Measurements from ENCODE around the gene TPI1.

The TPI1 gene

DNA sequence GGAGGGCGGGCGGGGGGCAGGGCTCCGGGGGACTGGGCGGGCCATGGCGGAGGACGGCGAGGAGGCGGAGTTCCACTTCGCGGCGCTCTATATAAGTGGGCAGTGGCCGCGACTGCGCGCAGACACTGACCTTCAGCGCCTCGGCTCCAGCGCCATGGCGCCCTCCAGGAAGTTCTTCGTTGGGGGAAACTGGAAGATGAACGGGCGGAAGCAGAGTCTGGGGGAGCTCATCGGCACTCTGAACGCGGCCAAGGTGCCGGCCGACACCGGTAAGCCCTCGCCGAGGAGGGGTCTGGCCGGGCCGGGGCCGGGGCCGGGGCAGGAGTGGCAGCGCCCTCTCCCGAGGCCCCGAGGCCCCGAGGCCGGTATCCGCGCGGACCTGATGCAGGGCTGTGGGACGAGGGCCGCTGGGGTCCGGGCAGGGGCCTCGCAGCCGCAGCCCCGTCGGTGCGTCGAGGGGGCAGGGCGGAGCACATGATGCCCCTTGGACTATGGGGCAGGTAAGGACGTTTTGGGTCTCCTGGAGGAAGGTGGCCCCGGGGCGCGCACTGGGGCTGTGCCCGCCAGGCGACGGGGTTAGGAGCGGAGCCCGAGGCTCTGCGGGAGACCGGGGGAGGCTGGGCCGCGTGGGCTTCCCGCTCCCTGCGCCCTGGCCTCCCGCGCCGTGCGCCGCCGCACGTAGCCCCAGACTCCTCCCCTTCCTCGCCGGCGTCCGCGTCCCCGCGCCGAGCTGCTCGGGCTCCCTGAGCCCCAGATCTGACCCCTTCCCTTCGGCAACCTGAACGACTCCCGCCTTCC, at the start of gene TPI1:
TPI1 (plus strand) TSS at position 119 of the 798 bp plus-strand sequence; CDS start at position 155, 36 bp downstream.
- H3K4me3 ChIP-seq (ENCODE audit: low read length): peak within 1 kb of the TSS; percentile 73
- H3K27ac ChIP-seq (ENCODE audit: low read length): peak within 1 kb of the TSS; percentile 65
- H3K9me3 ChIP-seq (ENCODE audit: control insufficient read depth, low read depth, low read length): no peaks in the 10 kb centered on the region
- H3K27me3 ChIP-seq (ENCODE audit: control insufficient read depth, insufficient read depth, low read length): no peaks in the 10 kb centered on the region
- H3K9ac ChIP-seq (ENCODE audit: low read length): peak within 1 kb of the TSS; percentile 90
- H3K36me3 ChIP-seq (ENCODE audit: control insufficient read depth, low read depth, low read length): peaks cover 45% of the 10 kb centered on the region
- peaks cover 18% of the 10 kb centered on the region for H3K4me1 ChIP-seq (ENCODE audit: control insufficient read depth, low read depth, low read length)

DNA sequence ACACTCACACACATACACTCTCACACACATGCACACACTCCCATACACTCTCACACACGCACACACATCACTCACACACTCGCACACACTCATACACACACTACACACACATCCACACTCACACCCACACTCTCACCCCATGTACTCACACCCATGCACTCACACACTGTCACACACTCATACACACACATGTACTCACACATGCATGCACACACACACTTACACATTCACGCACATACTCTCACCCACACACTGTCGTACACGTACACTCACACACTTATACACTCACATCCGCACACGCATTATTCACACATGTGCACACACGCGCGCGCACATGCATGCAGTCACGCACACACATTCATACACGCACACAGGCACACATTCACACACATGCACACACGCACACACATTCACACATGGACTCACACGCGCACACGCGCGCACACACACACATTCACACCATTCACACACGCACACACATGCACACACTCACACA, 49.6 kb upstream of the TPI1 start:
- H3K36me3 ChIP-seq (ENCODE audit: control insufficient read depth, low read depth, low read length): no peaks in the 10 kb centered on the region
- peaks cover 26% of the 10 kb centered on the region for H3K4me1 ChIP-seq (ENCODE audit: control insufficient read depth, low read depth, low read length)
- no peak overlapping the region for H3K27ac ChIP-seq (ENCODE audit: low read length)
- H3K9ac ChIP-seq (ENCODE audit: low read length): no peak overlapping the region
- no peaks in the 10 kb centered on the region for H3K27me3 ChIP-seq (ENCODE audit: control insufficient read depth, insufficient read depth, low read length)
- no peak overlapping the region for H3K4me3 ChIP-seq (ENCODE audit: low read length)
- H3K9me3 ChIP-seq (ENCODE audit: control insufficient read depth, low read depth, low read length): no peaks in the 10 kb centered on the region

DNA sequence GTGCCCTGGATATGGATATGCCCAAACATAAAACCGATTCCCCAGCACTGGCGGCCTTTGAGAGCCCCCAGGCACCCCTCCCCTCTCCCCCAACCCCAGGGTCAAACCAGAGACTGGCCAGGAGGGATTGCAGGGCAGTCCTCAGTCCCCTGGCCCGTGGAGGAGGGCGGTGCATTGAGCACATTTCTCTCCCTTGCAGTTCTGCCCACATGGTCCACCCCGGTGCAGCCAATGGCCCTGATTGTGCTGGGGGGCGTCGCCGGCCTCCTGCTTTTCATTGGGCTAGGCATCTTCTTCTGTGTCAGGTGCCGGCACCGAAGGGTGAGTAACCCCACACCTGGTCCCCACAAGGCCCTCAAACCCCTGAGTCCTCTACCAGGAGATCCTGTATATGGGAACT, 49.1 kb upstream of the TPI1 start:
- no peak overlapping the region for H3K27ac ChIP-seq (ENCODE audit: low read length)
- H3K4me1 ChIP-seq (ENCODE audit: control insufficient read depth, low read depth, low read length): peaks cover 26% of the 10 kb centered on the region
- peak overlapping the region; percentile 28 for H3K4me3 ChIP-seq (ENCODE audit: low read length)
- H3K27me3 ChIP-seq (ENCODE audit: control insufficient read depth, insufficient read depth, low read length): no peaks in the 10 kb centered on the region
- H3K9me3 ChIP-seq (ENCODE audit: control insufficient read depth, low read depth, low read length): no peaks in the 10 kb centered on the region
- H3K36me3 ChIP-seq (ENCODE audit: control insufficient read depth, low read depth, low read length): no peaks in the 10 kb centered on the region
- no peak overlapping the region for H3K9ac ChIP-seq (ENCODE audit: low read length)

DNA sequence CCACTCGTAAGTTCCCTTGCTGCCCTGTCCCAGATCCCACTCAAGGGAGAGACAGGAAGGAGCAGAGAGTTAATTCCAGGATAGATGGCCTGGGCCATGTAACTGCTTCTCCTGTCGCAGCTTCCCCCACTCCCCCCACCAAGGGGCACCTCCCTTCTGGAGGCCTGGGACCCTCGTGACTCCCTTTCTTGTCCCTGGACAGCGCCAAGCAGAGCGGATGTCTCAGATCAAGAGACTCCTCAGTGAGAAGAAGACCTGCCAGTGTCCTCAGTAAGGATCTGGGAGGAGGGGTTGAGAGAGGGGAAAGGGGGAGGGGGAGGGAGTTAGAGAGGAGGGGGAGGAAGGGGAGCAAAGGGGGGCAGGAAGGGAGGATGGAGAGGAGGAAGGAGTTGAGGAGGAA, 48.7 kb upstream of the TPI1 start:
- Histone ChIP-seq H3K9ac (ENCODE audit: low read length) (no peak overlapping the region), H3K4me1 (ENCODE audit: control insufficient read depth, low read depth, low read length) (peaks cover 26% of the 10 kb centered on the region), H3K27ac (ENCODE audit: low read length) (no peak overlapping the region), H3K4me3 (ENCODE audit: low read length) (peak overlapping the region; percentile 28), H3K9me3 (ENCODE audit: control insufficient read depth, low read depth, low read length) (no peaks in the 10 kb centered on the region), H3K36me3 (ENCODE audit: control insufficient read depth, low read depth, low read length) (no peaks in the 10 kb centered on the region), H3K27me3 (ENCODE audit: control insufficient read depth, insufficient read depth, low read length) (no peaks in the 10 kb centered on the region)

DNA sequence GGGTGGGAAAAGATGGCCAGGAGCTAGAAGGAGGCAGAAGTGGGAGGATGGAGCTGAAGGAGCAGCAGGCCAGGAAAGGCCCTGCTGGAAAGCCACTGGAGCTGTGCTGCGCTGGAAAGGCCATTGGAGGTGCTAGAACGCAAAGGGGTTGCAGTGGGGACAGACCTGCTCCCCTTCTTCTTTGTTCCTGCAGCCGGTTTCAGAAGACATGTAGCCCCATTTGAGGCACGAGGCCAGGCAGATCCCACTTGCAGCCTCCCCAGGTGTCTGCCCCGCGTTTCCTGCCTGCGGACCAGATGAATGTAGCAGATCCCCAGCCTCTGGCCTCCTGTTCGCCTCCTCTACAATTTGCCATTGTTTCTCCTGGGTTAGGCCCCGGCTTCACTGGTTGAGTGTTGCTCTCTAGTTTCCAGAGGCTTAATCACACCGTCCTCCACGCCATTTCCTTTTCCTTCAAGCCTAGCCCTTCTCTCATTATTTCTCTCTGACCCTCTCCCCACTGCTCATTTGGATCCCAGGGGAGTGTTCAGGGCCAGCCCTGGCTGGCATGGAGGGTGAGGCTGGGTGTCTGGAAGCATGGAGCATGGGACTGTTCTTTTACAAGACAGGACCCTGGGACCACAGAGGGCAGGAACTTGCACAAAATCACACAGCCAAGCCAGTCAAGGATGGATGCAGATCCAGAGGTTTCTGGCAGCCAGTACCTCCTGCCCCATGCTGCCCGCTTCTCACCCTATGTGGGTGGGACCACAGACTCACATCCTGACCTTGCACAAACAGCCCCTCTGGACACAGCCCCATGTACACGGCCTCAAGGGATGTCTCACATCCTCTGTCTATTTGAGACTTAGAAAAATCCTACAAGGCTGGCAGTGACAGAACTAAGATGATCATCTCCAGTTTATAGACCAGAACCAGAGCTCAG, 48.0 kb upstream of the TPI1 start:
- Histone ChIP-seq H3K27ac (ENCODE audit: low read length) (no peak overlapping the region), H3K4me3 (ENCODE audit: low read length) (no peak overlapping the region), H3K9me3 (ENCODE audit: control insufficient read depth, low read depth, low read length) (no peaks in the 10 kb centered on the region), H3K36me3 (ENCODE audit: control insufficient read depth, low read depth, low read length) (no peaks in the 10 kb centered on the region), H3K9ac (ENCODE audit: low read length) (no peak overlapping the region), H3K4me1 (ENCODE audit: control insufficient read depth, low read depth, low read length) (peaks cover 26% of the 10 kb centered on the region), H3K27me3 (ENCODE audit: control insufficient read depth, insufficient read depth, low read length) (peaks cover under 1% of the 10 kb centered on the region)

DNA sequence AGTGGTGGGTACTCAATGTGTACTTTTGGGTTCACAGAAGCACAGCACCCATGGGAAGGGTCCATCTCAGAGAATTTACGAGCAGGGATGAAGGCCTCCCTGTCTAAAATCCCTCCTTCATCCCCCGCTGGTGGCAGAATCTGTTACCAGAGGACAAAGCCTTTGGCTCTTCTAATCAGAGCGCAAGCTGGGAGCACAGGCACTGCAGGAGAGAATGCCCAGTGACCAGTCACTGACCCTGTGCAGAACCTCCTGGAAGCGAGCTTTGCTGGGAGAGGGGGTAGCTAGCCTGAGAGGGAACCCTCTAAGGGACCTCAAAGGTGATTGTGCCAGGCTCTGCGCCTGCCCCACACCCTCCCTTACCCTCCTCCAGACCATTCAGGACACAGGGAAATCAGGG, 47.2 kb upstream of the TPI1 start:
- Histone ChIP-seq H3K9ac (ENCODE audit: low read length) (no peak overlapping the region), H3K4me1 (ENCODE audit: control insufficient read depth, low read depth, low read length) (peaks cover 26% of the 10 kb centered on the region), H3K4me3 (ENCODE audit: low read length) (no peak overlapping the region), H3K27me3 (ENCODE audit: control insufficient read depth, insufficient read depth, low read length) (peaks cover 9% of the 10 kb centered on the region), H3K9me3 (ENCODE audit: control insufficient read depth, low read depth, low read length) (no peaks in the 10 kb centered on the region), H3K27ac (ENCODE audit: low read length) (no peak overlapping the region), H3K36me3 (ENCODE audit: control insufficient read depth, low read depth, low read length) (no peaks in the 10 kb centered on the region)

DNA sequence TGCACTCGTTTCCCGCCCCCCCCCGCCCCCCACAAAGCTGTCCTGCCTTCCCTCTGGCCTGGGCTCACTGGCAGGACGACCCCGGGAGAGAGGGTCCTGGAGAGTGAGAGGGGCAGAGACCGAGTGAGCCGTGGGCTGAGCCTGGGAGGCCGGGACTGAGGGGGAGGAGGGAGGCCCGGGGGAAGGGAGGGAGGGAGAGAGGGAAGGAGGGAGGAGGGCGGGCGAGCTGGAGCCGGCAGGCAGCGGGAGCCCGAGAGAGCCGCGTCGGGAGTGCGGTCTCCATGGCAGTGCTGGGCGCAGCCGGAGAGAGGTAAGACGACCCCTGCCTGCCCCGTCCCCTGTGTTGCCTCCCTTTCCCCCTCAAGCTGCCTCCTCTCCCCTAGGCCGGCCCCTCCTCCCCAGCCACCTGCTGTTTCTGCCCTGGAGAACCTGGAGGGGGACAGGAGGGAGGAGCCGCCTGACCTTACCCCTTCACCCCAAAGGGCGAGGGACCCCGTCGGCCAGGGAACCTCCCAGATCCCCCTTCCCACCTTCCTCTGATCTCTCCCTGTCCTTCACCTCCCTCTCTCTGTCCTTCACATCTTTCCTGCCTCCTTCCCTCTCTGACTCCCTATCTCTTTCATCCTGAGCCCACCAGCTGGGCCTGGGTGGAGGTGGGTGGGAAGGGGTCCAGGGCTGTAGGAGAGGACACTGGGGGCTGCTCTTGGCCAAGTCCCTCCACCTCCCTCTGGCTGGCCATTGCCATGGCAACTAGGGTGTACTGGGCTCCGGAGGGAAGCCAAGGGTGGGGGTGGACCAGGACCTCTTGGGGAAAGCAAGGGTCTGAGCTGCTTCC, 45.5 kb upstream of the TPI1 start, which contains the start of gene GPR162:
GPR162 (plus strand) TSS at position 231 of the 835 bp plus-strand sequence. CDS start 2,078 bp downstream, outside the sequence.
- Histone ChIP-seq H3K9ac (ENCODE audit: low read length) (peak within 1 kb of the TSS; percentile 35), H3K4me1 (ENCODE audit: control insufficient read depth, low read depth, low read length) (peaks cover 26% of the 10 kb centered on the region), H3K36me3 (ENCODE audit: control insufficient read depth, low read depth, low read length) (no peaks in the 10 kb centered on the region), H3K27ac (ENCODE audit: low read length) (no peak within 1 kb of the TSS), H3K4me3 (ENCODE audit: low read length) (peak within 1 kb of the TSS; percentile 52), H3K9me3 (ENCODE audit: control insufficient read depth, low read depth, low read length) (no peaks in the 10 kb centered on the region), H3K27me3 (ENCODE audit: control insufficient read depth, insufficient read depth, low read length) (peaks cover 12% of the 10 kb centered on the region)

DNA sequence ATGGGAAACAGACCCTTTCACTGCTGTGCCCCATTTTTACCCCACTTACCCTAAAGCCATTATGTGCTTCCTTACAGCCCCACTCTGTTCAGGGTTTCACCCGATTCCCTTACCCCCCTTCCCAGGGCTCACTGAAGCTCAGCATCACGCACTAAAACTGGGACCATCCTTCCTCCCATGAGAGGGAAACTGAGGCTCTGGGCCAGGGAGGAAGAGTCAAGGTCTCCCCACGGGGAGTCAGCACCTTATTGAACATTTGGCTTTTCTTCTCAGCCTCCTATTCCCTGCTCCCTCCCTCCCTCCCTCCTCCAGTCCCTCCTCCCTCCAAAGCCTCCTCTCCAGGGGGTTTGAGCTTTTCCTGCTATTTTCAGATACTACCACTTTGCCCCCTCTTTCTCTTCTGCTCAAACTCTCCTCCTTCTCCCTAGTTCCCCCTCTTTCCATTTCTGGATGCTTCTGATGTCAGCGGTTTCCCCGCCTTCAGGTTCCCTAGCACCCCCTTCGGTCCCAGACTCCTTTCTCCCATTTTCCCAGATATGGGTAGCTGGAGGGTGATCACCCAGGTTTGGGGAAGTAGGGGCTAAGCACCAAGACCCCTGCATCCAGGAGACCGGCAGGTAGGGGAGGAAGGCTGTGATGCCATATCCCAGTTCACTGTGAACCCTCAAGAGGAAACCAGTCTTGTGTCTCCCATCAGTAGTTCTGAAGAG, 44.8 kb upstream of the TPI1 start:
- Histone ChIP-seq H3K9ac (ENCODE audit: low read length) (no peak overlapping the region), H3K9me3 (ENCODE audit: control insufficient read depth, low read depth, low read length) (no peaks in the 10 kb centered on the region), H3K27ac (ENCODE audit: low read length) (no peak overlapping the region), H3K27me3 (ENCODE audit: control insufficient read depth, insufficient read depth, low read length) (peaks cover 12% of the 10 kb centered on the region), H3K4me3 (ENCODE audit: low read length) (peak overlapping the region; percentile 52), H3K4me1 (ENCODE audit: control insufficient read depth, low read depth, low read length) (peaks cover 32% of the 10 kb centered on the region), H3K36me3 (ENCODE audit: control insufficient read depth, low read depth, low read length) (no peaks in the 10 kb centered on the region)

DNA sequence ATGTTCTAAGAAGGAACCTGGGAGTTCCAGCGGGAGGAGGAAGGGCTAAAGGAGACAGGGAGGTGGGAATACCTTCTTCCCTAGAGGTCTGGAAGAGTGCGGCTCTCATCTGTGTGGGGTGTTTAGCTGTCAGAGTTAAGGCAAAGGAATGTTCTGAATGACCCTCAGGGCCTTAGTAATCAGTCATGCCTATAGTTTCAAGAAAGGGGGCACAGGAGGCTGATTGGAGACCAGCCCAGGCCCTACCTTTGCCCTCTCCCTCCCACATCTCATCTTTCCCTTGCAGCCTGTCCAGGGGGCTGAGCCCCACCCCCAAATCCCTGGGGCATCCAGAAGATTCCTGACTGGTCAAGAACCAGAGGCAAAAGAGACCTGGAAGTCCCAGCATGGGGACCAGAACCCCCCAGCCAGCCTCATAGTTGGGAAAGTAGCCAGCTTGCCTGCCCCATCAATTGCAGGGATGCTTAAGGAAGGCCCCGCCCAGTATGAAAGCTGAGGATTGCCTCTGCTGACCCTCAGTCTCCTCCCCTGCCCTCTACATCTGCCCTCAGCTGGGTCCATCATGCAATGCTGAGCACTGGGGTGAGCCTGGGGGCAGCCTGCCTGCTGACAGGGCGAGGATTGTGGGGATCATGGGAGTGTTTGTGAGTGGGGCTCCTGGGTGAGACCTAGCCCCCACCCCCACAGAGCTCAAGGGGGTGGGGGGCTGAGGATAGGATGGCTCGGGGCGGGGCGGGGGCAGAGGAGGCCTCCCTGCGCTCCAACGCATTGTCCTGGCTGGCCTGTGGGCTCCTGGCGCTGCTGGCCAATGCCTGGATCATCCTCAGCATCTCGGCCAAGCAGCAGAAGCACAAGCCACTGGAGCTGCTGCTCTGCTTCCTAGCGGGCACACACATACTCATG, 43.9 kb upstream of the TPI1 start:
- Histone ChIP-seq H3K27me3 (ENCODE audit: control insufficient read depth, insufficient read depth, low read length) (peaks cover 12% of the 10 kb centered on the region), H3K9me3 (ENCODE audit: control insufficient read depth, low read depth, low read length) (no peaks in the 10 kb centered on the region), H3K27ac (ENCODE audit: low read length) (no peak overlapping the region), H3K4me1 (ENCODE audit: control insufficient read depth, low read depth, low read length) (peaks cover 24% of the 10 kb centered on the region), H3K4me3 (ENCODE audit: low read length) (no peak overlapping the region), H3K9ac (ENCODE audit: low read length) (no peak overlapping the region), H3K36me3 (ENCODE audit: control insufficient read depth, low read depth, low read length) (no peaks in the 10 kb centered on the region)

Data from iPS-18a (cell line).